Activated CD4-positive, alpha-beta T cell treated with anti-CD3 and anti-CD28 coated beads, Interleukin-2, amount 10 ng/mL, durations not matched to agents 24 days and 14 days (primary cell): ENCODE measurements around the gene PDE4C. TPM values are rescaled to one million over a fixed set of nuclear protein-coding genes. Genes with fewer than 3 reads are reported as not detected.

Experiments used
- DNase-seq: peaks from one replicate; pipeline ENCODE4 v3.0.0; 2022
- H3K27ac Mint-ChIP-seq: one replicate; pipeline ENCODE4 v1.8.0; 2022; ENCODE audit warnings: mild to moderate bottlenecking, mixed read lengths
- H3K27me3 Mint-ChIP-seq: one replicate; pipeline ENCODE4 v1.8.0; 2022; ENCODE audit warnings: mixed read lengths
- H3K36me3 Mint-ChIP-seq: one replicate; pipeline ENCODE4 v1.8.0; 2022; ENCODE audit warnings: low read depth, mild to moderate bottlenecking, mixed read lengths
- H3K4me1 Mint-ChIP-seq: one replicate; pipeline ENCODE4 v1.8.0; 2021; ENCODE audit warnings: mixed read lengths
- H3K4me3 Mint-ChIP-seq: one replicate; pipeline ENCODE4 v1.8.0; 2022; ENCODE audit warnings: mild to moderate bottlenecking, moderate library complexity, mixed read lengths
- H3K9me3 Mint-ChIP-seq: one replicate; pipeline ENCODE4 v1.8.0; 2021; ENCODE audit warnings: mixed read lengths
- intact Hi-C: fragments of 100-400 bp; cut with micrococcal nuclease; formaldehyde crosslinking; loops from one replicate; pipeline ENCODE4 v1.15.1; 2023
- total RNA-seq: library from RNA; stranded (reverse); gene quantifications from 2 replicates; pipeline ENCODE4 v1.2.3, GENCODE V29; 2022

PDE4C gene
- total RNA-seq, 1 donor from 2014 or later = 0.37 TPM

DNA sequence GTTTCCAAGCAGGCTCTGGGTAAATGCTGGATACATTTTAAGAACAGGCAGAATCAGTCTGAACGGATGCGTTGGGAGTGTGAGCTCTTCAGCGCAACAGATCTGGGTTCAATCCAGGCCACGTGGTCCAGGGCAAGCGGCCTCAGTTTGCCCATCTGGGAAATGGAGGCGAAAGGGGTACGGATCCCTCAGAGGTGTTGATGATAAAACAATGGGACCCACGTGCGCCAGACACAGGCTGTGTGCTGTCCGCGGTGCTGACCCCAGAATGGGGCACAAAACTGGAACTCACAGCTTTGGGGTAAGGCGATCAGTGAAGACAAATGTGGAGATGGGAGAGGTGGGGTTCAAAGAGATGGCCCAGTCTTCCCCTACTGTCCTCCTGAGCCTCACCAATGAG lies 13.1 kb upstream of the PDE4C start:
- no peaks in the 10 kb centered on the region for H3K36me3 Mint-ChIP-seq
- DNase-seq = no peak
- peaks cover 5% of the 10 kb centered on the region for H3K27me3 Mint-ChIP-seq
- H3K4me1 Mint-ChIP-seq = no peaks in the 10 kb centered on the region
- intact Hi-C loops = no loop called here
- H3K4me3 Mint-ChIP-seq = no peak overlapping the region
- no peaks in the 10 kb centered on the region for H3K9me3 Mint-ChIP-seq
- no peak overlapping the region for H3K27ac Mint-ChIP-seq

DNA sequence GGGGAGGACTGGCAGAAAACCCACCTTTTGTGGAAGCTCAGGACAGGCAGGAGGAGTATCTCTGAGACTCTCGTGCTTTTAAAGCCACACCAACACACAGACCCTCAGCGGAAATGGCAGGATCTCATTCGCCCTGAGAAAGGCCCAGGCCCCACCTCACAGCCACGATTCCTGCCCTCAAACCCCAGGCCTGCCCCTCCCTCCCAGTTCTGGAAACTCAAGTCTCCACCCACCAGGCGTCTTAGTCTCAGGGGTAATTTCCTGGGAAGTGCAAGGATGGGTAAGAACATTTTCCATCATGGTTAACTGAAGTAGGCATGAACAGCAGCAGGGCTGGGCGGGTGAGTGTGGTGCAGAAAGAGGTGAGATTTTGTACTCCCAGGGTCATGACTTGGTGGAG lies 8.0 kb upstream of the PDE4C start:
- no peak for DNase-seq
- Mint-ChIP-seq H3K4me3 (no peak overlapping the region), H3K36me3 (no peaks in the 10 kb centered on the region), H3K9me3 (peaks cover 6% of the 10 kb centered on the region), H3K27ac (no peak overlapping the region), H3K27me3 (peaks cover 38% of the 10 kb centered on the region), H3K4me1 (peaks cover 4% of the 10 kb centered on the region)
- intact Hi-C loops = no loop called here

DNA sequence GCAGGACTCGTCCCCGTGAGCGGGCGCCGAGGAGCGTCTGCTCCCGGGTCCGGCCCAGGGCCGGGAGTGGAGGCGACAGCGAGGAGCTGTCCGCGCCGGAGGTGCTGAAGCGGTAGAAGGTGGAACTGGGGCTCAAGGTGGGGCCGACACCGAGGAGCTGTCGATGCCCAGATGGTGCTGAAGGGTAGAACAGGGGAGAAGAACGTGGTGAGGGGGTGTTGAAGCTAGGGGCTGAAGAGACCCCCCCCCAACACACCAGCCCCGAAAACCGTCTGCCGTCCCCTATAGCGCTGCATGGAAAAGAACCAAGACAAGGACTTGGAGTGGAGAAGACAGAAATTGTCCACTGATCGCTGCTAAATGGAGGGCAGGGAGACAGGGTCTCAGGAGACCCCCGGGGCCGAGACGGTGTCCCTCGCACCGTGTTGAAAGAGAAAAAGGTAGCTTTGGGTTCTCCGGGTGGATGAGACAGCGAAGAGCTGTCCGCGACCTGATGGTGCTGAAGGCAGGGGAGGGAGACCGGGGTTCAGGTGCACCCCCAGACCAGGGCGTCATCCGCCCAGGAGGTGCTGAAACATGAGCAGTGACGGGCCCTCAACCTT lies 7.1 kb upstream of the PDE4C start:
- peak; percentile 91 for DNase-seq
- no peak overlapping the region for H3K4me3 Mint-ChIP-seq
- peaks cover 6% of the 10 kb centered on the region for H3K9me3 Mint-ChIP-seq
- no peak overlapping the region for H3K27ac Mint-ChIP-seq
- peaks cover 4% of the 10 kb centered on the region for H3K4me1 Mint-ChIP-seq
- H3K27me3 Mint-ChIP-seq = peaks cover 38% of the 10 kb centered on the region
- intact Hi-C loops = no loop called here
- no peaks in the 10 kb centered on the region for H3K36me3 Mint-ChIP-seq

DNA sequence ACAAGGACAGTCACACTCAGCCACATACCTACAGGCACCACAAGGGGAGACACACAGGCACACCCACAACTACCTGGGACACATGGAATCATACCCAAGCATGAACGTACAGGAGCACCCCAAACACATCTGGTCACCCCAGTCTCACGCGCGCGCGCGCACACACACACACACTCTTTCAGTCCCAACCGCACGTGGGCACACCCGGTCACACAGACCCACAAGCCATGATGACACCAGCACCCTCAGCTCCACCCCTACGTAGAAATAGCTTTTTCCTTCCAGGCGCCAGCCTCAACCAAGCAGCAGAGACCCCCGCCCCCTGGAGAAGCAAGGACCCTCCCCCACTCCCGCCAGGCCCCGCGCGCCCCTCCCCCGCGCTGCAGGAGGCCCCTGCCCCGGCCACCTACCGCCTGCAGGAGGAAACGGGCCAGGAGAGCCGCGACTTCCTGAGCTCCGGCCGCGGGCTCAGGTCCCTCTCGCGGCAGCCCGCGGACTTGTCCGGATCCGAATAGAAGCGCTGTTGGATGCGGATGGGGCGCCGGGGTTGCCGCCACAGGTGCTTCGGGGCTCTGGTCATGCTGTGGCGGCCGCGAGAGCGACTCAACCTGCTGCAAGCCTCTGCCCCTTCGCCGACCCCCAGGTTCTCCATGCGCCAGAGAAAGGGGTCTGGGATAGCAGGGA lies 6.4 kb upstream of the PDE4C start:
- H3K4me3 Mint-ChIP-seq = no peak overlapping the region

DNA sequence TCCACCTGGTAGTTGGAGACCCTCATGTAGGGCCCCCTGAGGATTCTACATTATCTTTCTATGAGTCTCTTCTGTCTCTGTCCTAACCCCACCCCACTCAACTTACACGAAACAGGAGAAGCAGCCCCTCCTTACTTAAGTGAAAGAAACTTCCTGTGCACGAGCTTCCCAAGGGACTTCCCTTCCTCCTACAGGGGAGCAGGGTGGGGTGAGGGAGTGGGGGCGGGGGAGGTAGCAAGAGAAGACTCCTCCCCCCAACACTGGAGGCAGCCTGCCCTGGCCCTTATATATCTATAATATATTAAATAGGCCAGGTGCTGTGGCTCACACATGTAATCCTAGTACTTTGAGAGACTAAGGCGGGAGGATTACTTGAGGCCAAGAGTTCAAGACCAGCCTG lies 5.5 kb upstream of the PDE4C start:
- Mint-ChIP-seq H3K27ac (no peak overlapping the region), H3K36me3 (no peaks in the 10 kb centered on the region), H3K9me3 (peaks cover 6% of the 10 kb centered on the region), H3K27me3 (peaks cover 51% of the 10 kb centered on the region), H3K4me3 (no peak overlapping the region), H3K4me1 (peaks cover 4% of the 10 kb centered on the region)
- intact Hi-C loops = no loop called here
- no peak for DNase-seq

More for the DNA sequence above, 6.4 kb upstream of the PDE4C start:
- peaks cover 4% of the 10 kb centered on the region for H3K4me1 Mint-ChIP-seq
- H3K36me3 Mint-ChIP-seq = no peaks in the 10 kb centered on the region
- peaks cover 43% of the 10 kb centered on the region for H3K27me3 Mint-ChIP-seq
- peaks cover 6% of the 10 kb centered on the region for H3K9me3 Mint-ChIP-seq
- H3K27ac Mint-ChIP-seq = no peak overlapping the region
- intact Hi-C loops = no loop called here
- DNase-seq = no peak

DNA sequence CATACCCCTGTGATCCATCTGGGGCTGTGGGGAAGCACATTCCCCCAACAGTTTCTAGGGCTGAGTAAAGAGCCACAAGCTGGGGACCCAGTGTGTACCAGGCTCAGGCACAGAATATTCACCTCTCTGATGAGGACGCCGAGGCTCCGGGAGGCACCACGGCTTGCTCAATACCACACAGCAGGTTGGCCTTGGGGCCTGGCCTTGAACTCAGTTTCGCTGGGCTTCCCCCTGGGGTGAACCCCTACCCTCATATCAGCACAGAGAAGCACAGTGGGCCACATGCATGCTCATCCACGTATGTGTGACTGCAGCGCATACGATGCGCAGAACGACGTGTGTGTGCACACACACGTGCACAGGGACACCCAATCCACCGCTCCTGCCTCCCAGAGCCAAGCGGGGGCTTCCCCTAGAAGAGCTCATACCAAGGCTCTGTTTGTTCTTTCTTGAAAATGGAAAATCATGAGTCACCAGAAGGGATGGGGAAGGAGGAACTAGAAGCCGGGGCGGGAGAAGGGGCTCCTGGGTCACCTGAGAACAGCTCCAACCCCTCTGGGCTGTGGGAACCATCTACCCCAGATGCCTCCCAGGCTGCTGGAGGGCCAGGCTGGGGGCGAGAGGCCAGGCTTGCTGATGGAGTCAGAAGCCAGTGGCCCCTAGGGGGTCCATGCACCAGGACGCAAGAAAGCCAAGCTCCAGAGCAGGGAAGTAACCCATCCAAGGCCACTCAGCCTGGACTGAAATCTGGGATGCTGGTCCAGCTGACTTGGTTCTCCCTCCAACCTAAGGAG lies 4.9 kb upstream of the PDE4C start:
- no peak overlapping the region for H3K27ac Mint-ChIP-seq
- peaks cover 6% of the 10 kb centered on the region for H3K9me3 Mint-ChIP-seq
- H3K4me1 Mint-ChIP-seq = peaks cover 4% of the 10 kb centered on the region
- intact Hi-C loops = no loop called here
- H3K4me3 Mint-ChIP-seq = no peak overlapping the region
- H3K36me3 Mint-ChIP-seq = no peaks in the 10 kb centered on the region
- no peak for DNase-seq
- peaks cover 54% of the 10 kb centered on the region for H3K27me3 Mint-ChIP-seq

DNA sequence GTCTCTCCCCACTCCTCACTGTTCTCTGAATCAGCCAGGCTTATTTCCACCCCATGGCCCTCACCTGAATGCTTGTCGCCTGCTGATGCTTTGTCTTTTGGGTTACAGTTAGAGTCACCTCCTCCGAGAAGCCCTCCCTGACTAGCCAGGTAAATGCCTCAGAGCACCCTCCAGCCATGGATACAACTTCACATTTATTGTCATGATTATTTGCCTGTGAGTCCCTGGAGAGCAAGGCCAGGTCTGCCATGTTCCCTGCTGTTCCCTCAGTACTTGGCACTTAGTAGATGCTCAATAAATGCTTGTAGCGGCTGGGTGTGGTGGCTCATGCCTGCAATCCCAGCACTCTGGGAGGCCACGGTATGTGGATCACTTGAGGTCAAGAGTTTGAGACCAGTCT lies 3.7 kb upstream of the PDE4C start:
- Mint-ChIP-seq H3K36me3 (no peaks in the 10 kb centered on the region), H3K4me3 (no peak overlapping the region), H3K27me3 (peaks cover 58% of the 10 kb centered on the region), H3K27ac (no peak overlapping the region), H3K9me3 (peaks cover 6% of the 10 kb centered on the region), H3K4me1 (peaks cover 7% of the 10 kb centered on the region)
- DNase-seq = no peak
- intact Hi-C loops = loop anchor here (2.0 kb wide), 1 partner anchor 23 kb away; no protein-coding TSS in a partner anchor

DNA sequence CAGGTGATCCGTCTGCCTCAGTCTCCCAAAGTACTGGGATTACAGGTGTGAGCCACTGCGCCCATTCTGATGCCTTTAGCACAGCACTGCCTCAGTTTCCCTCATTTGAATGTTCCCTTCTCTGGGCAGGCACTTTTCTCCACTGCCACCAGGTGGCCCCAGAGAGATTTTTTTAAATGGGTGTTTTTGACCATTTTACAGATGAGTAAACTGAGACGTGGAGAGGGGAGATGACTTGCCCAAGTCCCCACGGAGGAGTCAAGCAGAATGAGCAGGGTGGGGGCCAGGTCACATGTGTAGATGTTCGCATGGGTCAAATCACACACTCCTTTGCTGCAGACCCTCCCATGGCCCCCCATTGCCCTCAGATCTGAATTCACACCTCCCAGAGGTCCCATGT lies 3.2 kb upstream of the PDE4C start:
- Mint-ChIP-seq H3K4me3 (no peak overlapping the region), H3K36me3 (peaks cover 2% of the 10 kb centered on the region), H3K9me3 (peaks cover 6% of the 10 kb centered on the region), H3K27ac (peak overlapping the region; percentile 54), H3K27me3 (peaks cover 62% of the 10 kb centered on the region), H3K4me1 (peaks cover 11% of the 10 kb centered on the region)
- intact Hi-C loops = loop anchor here (2.0 kb wide), 1 partner anchor 23 kb away; no protein-coding TSS in a partner anchor
- no peak for DNase-seq

DNA sequence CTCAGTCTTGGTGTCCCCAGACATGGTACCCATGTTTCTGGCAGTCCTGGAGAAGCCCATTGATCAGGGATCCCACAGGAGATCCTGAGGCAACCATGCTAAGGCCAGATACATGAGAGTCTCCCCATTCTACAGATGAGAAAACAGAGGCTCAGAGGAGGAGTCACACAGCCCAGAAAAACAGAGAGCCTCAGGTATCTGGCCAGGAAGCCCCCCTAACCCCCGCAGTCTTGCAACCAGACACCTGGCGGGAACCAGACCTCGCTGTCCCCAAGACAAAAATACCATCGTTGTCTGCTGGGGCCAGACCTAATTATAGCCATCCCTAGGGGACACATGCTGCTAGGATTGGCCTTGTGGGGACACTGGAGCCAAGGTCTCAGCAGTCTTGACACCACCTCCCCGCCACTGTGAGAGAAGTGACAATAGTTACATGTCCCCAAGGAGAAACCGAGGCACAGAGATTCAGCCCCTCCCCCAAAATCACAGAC lies 1.6 kb upstream of the PDE4C start:
- peaks cover 61% of the 10 kb centered on the region for H3K27me3 Mint-ChIP-seq
- H3K9me3 Mint-ChIP-seq = no peaks in the 10 kb centered on the region
- H3K36me3 Mint-ChIP-seq = peaks cover 2% of the 10 kb centered on the region
- no peak for DNase-seq
- intact Hi-C loops = loop anchor here (2.0 kb wide), 1 partner anchor 25 kb away; no protein-coding TSS in a partner anchor
- H3K27ac Mint-ChIP-seq = no peak overlapping the region
- no peak overlapping the region for H3K4me3 Mint-ChIP-seq
- H3K4me1 Mint-ChIP-seq = peaks cover 15% of the 10 kb centered on the region

DNA sequence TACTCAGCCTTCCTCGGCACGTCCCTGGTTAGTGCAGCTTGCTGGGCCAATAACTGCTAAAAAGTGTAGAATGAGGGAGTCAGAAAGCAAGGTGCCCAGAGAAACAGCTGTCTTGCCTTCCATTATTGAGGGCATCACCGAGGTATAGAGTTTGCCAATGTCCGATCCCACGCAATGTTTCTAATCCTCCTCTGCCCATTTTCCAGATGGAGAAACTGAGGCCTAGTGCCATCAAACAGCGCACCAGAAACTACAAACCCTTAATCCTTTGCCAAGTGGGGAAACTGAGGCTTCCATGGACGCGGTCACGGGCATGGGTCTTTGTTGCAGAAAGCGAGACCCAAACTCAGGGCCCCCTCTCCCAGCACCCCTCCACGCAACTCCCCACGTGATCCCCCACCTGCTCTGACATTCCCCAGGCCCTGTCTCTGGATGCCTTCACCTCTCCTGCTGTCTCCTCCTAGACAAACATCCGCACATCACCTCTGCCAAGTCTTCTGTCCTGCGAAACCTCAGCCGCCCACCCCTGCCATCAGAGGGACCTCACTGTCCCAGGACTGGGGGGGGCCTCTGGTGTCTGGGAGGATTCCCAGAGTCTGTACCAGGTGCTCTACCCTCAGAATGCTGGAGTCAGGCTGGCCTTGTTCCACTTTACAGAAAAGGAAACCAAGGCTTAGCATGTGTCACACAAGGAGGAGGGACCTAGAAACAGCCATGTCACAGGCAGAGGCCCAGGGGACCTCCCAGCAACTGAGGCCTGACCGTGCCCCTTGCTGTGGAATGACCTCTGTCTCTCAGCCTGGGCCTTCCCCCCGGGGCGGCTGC lies 930 bp upstream of the PDE4C start:
- Mint-ChIP-seq H3K9me3 (no peaks in the 10 kb centered on the region), H3K36me3 (peaks cover 2% of the 10 kb centered on the region), H3K27me3 (peaks cover 58% of the 10 kb centered on the region), H3K27ac (no peak overlapping the region), H3K4me3 (no peak overlapping the region), H3K4me1 (peaks cover 13% of the 10 kb centered on the region)
- DNase-seq = no peak
- intact Hi-C loops = no loop called here

DNA sequence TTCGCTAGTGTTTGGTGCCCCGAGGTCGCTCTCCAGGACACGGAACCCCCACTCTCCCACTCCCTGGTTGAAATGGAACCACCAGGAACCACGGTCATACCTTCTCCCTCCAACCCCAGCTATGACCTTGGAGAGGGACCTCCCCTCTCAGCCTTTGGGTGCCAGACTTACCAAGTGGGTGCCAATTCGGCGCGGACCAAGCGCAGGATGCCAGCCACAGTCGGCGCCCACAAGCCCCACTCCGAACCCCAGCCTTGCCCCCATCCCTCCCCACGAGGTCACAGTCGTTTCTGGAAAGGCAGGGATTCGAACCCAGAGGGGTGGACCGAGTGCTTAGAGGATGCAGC lies 910 bp downstream of the PDE4C start:
- Mint-ChIP-seq H3K4me1 (peaks cover 12% of the 10 kb centered on the region), H3K36me3 (peaks cover 2% of the 10 kb centered on the region), H3K4me3 (peak overlapping the region; percentile 91), H3K27me3 (peaks cover 55% of the 10 kb centered on the region), H3K27ac (no peak overlapping the region), H3K9me3 (no peaks in the 10 kb centered on the region)
- intact Hi-C loops = loop anchor here (2.0 kb wide), 1 partner anchor 21 kb away; the partner anchor contains the start of gene RAB3A
- no peak for DNase-seq

DNA sequence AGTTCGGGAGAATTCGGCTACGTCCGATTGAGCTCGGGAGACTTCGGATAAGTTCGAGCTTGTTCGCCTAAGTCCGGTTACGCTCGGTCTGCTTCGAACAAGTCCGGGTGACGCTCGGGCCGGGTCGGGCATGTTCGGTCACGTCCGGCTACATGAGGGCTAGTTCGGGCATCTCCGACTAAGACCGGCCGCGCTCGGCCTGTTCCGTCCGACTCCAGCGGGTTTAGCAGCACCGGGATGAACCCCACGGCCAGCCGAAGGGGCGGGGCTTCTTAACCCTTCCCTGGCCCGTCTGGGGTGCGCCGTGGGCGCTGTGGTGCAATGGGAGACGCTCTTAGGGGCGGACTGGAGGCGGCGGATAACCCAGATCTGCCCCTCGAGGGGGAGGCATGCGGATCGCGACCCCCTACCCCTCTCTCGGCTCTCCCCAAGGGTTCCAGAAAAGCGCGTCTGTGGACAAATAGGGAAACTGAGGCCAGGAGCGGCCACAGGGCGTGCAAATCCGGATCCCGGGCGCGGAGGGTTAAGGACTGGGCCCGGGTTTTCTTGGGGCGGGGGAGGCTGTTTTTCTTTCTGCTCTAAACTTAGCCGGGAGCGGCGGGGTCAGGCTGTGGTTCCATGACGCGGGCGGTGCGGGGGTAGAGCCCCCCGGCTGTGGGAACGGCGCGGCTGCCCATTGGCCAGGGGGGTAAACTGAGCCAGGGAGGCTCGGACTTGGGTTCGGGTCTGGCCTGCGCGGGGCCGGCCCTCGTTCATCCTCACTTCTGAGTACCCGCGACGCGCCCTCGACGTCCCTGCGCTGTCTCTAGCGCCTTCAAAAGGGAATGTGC lies 1.5 kb downstream of the PDE4C start:
- Mint-ChIP-seq H3K36me3 (peaks cover 2% of the 10 kb centered on the region), H3K27me3 (peaks cover 51% of the 10 kb centered on the region), H3K27ac (peak overlapping the region; percentile 76), H3K4me1 (peaks cover 12% of the 10 kb centered on the region), H3K9me3 (no peaks in the 10 kb centered on the region), H3K4me3 (peak overlapping the region; percentile 91)
- intact Hi-C loops = loop anchor here (2.0 kb wide), 1 partner anchor 20 kb away; the partner anchor contains the start of gene RAB3A
- peak; percentile 97 for DNase-seq
